T-helper 1 cell (primary cell): Measurements from ENCODE around the gene ALX4.

Experiments
- DNase-seq, 5 donors: peaks; one replicate each; pipeline ENCODE4 v3.0.0-alpha.2; 2012 to 2020

ALX4 gene

GRCh38 chr11:44335052-44335760 lies 25.3 kb upstream of the ALX4 start:
- DNase-seq = no peak

GRCh38 chr11:44334356-44335004 lies 24.5 kb upstream of the ALX4 start:
- DNase-seq = no peak

- no peak for DNase-seq
Observed at GRCh38 chr11:44333271-44334218, 23.6 kb upstream of the ALX4 start.

GRCh38 chr11:44332665-44333064 lies 22.7 kb upstream of the ALX4 start:
- DNase-seq = no peak

- no peak for DNase-seq
Observed at GRCh38 chr11:44329472-44330230, 19.7 kb upstream of the ALX4 start.

- no peak for DNase-seq
Observed at GRCh38 chr11:44328138-44328660, 18.3 kb upstream of the ALX4 start.

GRCh38 chr11:44327730-44328129 lies 17.8 kb upstream of the ALX4 start:
- DNase-seq = no peak

- DNase-seq = no peak
Observed at GRCh38 chr11:44326615-44327475, 16.9 kb upstream of the ALX4 start.

- DNase-seq = no peak
Observed at GRCh38 chr11:44325698-44326097, 15.8 kb upstream of the ALX4 start.

GRCh38 chr11:44324749-44325525 lies 15.0 kb upstream of the ALX4 start:
- DNase-seq = no peak

GRCh38 chr11:44324222-44324621 lies 14.3 kb upstream of the ALX4 start:
- no peak for DNase-seq

GRCh38 chr11:44322243-44322642 lies 12.3 kb upstream of the ALX4 start:
- DNase-seq = no peak

GRCh38 chr11:44321059-44321458 lies 11.1 kb upstream of the ALX4 start:
- DNase-seq = no peak

GRCh38 chr11:44320289-44320973 lies 10.5 kb upstream of the ALX4 start:
- DNase-seq = no peak

- no peak for DNase-seq
Observed at GRCh38 chr11:44319552-44320288, 9.8 kb upstream of the ALX4 start.

GRCh38 chr11:44319170-44319551 lies 9.2 kb upstream of the ALX4 start:
- no peak for DNase-seq

GRCh38 chr11:44318369-44318768 lies 8.4 kb upstream of the ALX4 start:
- no peak for DNase-seq

- no peak for DNase-seq
Observed at GRCh38 chr11:44316659-44317240, 6.8 kb upstream of the ALX4 start.
